Smooth muscle cell (in vitro differentiated cells): ENCODE measurements around the gene B3GALT4. TPM values are rescaled to one million over a fixed set of nuclear protein-coding genes. Genes with fewer than 3 reads are reported as not detected.

Experiments
- DNase-seq: peaks from one replicate; lab custom pipeline; 2025; ENCODE audit not compliant: unreplicated experiment; lab: John Stamatoyannopoulos, UW
- H2AFZ ChIP-seq: fragments of 200-600 bp; sonication (generic); 2 replicates; pipeline ENCODE4 v1.6.0; 2016; ENCODE audit warnings: antibody characterized with exemption, low read depth, mild to moderate bottlenecking
- H3F3A ChIP-seq: fragments of 200-600 bp; sonication (generic); 2 replicates; pipeline ENCODE4 v1.6.0; 2017; ENCODE audit warnings: antibody characterized with exemption, low read depth
- H3K27ac ChIP-seq: fragments of 200-600 bp; sonication (generic); 2 replicates; pipeline ENCODE4 v1.5.1; 2016; ENCODE audit warnings: low read depth, mild to moderate bottlenecking
- H3K27me3 ChIP-seq: fragments of 200-600 bp; sonication (generic); 2 replicates; pipeline ENCODE4 v1.6.1; 2016; ENCODE audit warnings: low read depth, mild to moderate bottlenecking
- H3K36me3 ChIP-seq: fragments of 200-600 bp; sonication (generic); 2 replicates; pipeline ENCODE4 v1.5.1; 2016; ENCODE audit warnings: low read depth
- H3K4me1 ChIP-seq: fragments of 200-600 bp; sonication (generic); 2 replicates; pipeline ENCODE4 v1.5.1; 2016; ENCODE audit warnings: low read depth
- H3K4me2 ChIP-seq: fragments of 200-600 bp; sonication (generic); 2 replicates; pipeline ENCODE4 v1.6.0; 2016; ENCODE audit warnings: mild to moderate bottlenecking
- H3K4me3 ChIP-seq: fragments of 200-600 bp; sonication (generic); 2 replicates; pipeline ENCODE4 v1.5.1; 2016; ENCODE audit warnings: mild to moderate bottlenecking
- H3K79me2 ChIP-seq: fragments of 200-600 bp; sonication (generic); 2 replicates; pipeline ENCODE4 v1.6.0; 2016; ENCODE audit warnings: low read depth, mild to moderate bottlenecking
- H3K9ac ChIP-seq: fragments of 200-600 bp; sonication (generic); 2 replicates; pipeline ENCODE4 v1.6.0; 2016; ENCODE audit warnings: low read depth
- H3K9me3 ChIP-seq: fragments of 200-600 bp; sonication (generic); replicated peaks from 2 replicates; pipeline ENCODE4 v1.5.1; 2016; ENCODE audit warnings: low read depth
- H4K20me1 ChIP-seq: fragments of 200-600 bp; sonication (generic); 2 replicates; pipeline ENCODE4 v1.6.0; 2016; ENCODE audit warnings: low read depth
- CTCF ChIP-seq: fragments of 200-600 bp; sonication (generic); IDR thresholded peaks from 2 replicates; pipeline ENCODE4 v1.5.1; 2017; ENCODE audit warnings: borderline replicate concordance, mild to moderate bottlenecking, antibody characterized with exemption; ENCODE audit not compliant: insufficient read depth, poor library complexity, severe bottlenecking
- WGBS: methylation state at CpG from one replicate; pipeline ENCODE4 v1.1.7; 2016; ENCODE audit warnings: low lambda C conversion rate; 5-methylcytosine and 5-hydroxymethylcytosine counted together
- polyA plus RNA-seq: library from polyadenylated mRNA; unstranded; fragments of >200 nt; fragmentation: Nextera tagmentation; extraction: Ambion mirVana; gene quantifications from 2 replicates; pipeline ENCODE4 v1.2.1, GENCODE V29; 2016
- total RNA-seq: library from RNA; depleted of rRNA; stranded (reverse); fragments of >200 nt; gene quantifications from 2 replicates; pipeline ENCODE4 v1.2.3, GENCODE V29; 2014

B3GALT4 gene
- total and polyA plus RNA-seq, 2 experiments from 2014 or later: 2.9 to 6.1 TPM

- Histone ChIP-seq H3K27me3 (no peaks in the 10 kb centered on the region), H3K9ac (peak overlapping the region; percentile 88), H3F3A (peaks cover 37% of the 10 kb centered on the region), H3K36me3 (no peaks in the 10 kb centered on the region), H2AFZ (peak overlapping the region; percentile 53), H3K9me3 (no peaks in the 10 kb centered on the region), H4K20me1 (peaks cover 40% of the 10 kb centered on the region), H3K27ac (peak overlapping the region; percentile 85), H3K4me1 (peaks cover 38% of the 10 kb centered on the region), H3K4me2 (peak overlapping the region; percentile 90), H3K4me3 (peak overlapping the region; percentile 60), H3K79me2 (peaks cover 48% of the 10 kb centered on the region)
- TF ChIP-seq CTCF: peak; percentile 4
- no peak for DNase-seq
- WGBS: 3% methylated on average over 7 of the region's 7 CpGs
Measured at GRCh38 chr6:33271117-33271467, 5.8 kb upstream of the B3GALT4 start.

- Histone ChIP-seq H4K20me1 (peaks cover 45% of the 10 kb centered on the region), H2AFZ (peak within 1 kb of the TSS; percentile 53), H3K4me3 (peak within 1 kb of the TSS; percentile 60), H3K4me2 (peak within 1 kb of the TSS; percentile 90), H3K9ac (peak within 1 kb of the TSS; percentile 88), H3K4me1 (peaks cover 44% of the 10 kb centered on the region), H3F3A (peaks cover 43% of the 10 kb centered on the region), H3K79me2 (peaks cover 48% of the 10 kb centered on the region), H3K27me3 (no peaks in the 10 kb centered on the region), H3K36me3 (no peaks in the 10 kb centered on the region), H3K9me3 (no peaks in the 10 kb centered on the region), H3K27ac (peak within 1 kb of the TSS; percentile 85)
- no peak for TF ChIP-seq CTCF
- WGBS: under 1% methylated on average over 48 of the region's 48 CpGs
- DNase-seq: peak; percentile 88
Measured at GRCh38 chr6:33271468-33272274, 5.3 kb upstream of the B3GALT4 start, which contains the start of the genes RPS18 and VPS52. RPS18 (plus strand) TSS chr6:33272075; CDS start chr6:33272120, 45 bp downstream. VPS52 (minus strand) TSS chr6:33271876; CDS start chr6:33271675, 201 bp downstream.

- no peaks in the 10 kb centered on the region for H3K36me3 ChIP-seq
- TF ChIP-seq CTCF: no peak
- H3K9me3 ChIP-seq: no peaks in the 10 kb centered on the region
- H3K27me3 ChIP-seq: no peaks in the 10 kb centered on the region
- peak overlapping the region; percentile 86 for H3K4me2 ChIP-seq
- DNase-seq: no peak
- peaks cover 43% of the 10 kb centered on the region for H3F3A ChIP-seq
- peak overlapping the region; percentile 81 for H3K9ac ChIP-seq
- WGBS: 3% methylated on average over 22 of the region's 22 CpGs
- H3K27ac ChIP-seq: peak overlapping the region; percentile 85
- peaks cover 45% of the 10 kb centered on the region for H3K4me1 ChIP-seq
- H3K4me3 ChIP-seq: peak overlapping the region; percentile 60
- H4K20me1 ChIP-seq: peaks cover 45% of the 10 kb centered on the region
- H3K79me2 ChIP-seq: peaks cover 48% of the 10 kb centered on the region
- no peak overlapping the region for H2AFZ ChIP-seq
Measured at GRCh38 chr6:33272275-33273128, 4.4 kb upstream of the B3GALT4 start.
